GM18519 (cell line): ENCODE results near the gene RBM20.
"Not testable (repeated sequence)": the region's sequence is repeated elsewhere in the genome, so short reads cannot be mapped to it uniquely, and the experiment has no call there.

Source experiments
- ATAC-seq: cut with Tn5 transposase; IDR thresholded peaks from one replicate; pipeline ENCODE4 v1.9.1; 2021; ENCODE audit warnings: mild to moderate bottlenecking, moderate library complexity; ENCODE audit not compliant: unreplicated experiment, low FRiP score

RBM20 gene

DNA sequence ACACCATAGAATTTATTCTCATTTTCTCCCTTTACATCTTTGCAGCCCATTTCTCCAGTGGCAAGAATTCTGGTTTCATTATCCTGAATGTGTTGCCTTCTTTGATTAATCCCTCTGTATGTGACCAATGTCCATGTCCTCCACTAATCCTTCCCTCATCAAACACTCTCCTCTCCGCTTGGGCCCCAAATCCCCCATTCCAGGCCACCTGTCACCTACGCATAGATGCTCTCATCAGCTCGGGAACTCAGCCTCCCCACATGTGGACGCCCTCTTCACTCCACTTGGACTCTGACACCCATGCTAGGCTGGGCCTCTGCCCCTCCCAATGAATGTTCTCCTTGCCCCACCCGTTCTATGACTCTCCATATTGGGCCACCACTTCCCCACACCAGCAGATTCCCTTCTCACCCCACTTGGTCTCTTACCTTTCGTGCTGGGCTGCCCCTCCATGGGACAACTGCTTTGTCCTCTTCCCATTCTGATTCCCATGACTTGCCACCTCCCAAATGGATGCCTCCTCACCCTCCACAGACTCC lies 18.7 kb upstream of the RBM20 start:
- no peak for ATAC-seq

DNA sequence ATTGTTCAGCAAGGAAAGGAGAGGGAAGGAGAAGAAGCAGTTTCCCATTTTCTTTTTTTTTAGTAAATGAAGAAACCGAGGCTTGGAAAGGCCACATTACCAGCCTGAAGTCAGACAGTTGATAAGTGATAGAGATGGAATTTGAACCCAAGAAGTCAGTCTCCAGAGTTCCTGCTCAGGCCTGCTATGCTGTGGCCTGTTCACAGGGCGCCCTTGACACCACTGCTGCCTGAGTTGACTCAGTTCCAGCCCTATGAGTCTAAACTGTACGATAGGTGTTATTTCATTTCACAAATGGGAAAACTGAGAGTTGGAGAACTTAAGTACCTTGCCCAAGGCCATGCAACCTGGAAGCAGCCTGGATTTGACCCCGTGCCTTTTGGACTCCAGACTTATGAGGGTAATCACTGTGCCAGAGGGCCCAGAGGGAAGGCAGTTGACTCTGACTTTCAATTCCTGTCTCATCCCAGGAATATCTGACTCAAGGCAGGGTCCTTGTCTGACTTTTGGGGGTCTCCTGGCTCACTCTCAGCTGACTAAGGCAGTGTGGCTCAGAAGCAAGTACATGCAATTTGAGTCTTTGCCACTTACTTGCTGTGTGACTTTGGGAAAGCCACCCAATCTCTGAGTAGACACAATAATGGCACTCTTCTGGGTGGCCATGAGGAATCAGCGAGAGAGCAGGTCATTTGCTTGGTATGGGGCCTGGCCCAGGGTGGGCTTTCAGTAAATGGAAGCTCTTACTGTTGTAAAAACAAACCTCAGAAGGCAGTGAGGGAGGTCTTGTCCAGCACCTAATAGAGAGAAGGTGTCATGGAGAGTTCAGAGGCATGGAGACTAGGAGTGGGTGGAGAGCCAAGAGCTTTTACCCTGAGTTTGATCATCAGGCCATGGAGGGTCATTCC lies 17.9 kb upstream of the RBM20 start:
- no peak for ATAC-seq

DNA sequence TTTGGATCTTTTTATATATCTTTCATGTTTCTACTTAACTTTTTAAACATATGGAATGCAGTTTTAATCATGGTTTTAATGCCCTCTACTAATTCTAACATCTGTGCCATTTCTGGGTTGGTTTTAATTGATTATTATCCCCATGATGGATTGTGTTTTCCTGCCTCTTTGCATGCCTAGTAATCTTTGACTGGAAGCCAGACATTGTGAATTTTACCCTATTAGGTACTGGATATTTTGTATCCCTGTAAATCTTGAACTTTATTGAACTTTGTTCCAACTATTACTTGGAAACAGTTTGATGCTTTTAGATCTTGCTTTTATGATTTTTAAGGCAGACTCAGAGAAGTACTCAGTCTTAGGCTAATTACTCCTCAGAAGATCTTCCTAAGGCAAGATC lies 16.0 kb upstream of the RBM20 start:
- ATAC-seq = no peak

DNA sequence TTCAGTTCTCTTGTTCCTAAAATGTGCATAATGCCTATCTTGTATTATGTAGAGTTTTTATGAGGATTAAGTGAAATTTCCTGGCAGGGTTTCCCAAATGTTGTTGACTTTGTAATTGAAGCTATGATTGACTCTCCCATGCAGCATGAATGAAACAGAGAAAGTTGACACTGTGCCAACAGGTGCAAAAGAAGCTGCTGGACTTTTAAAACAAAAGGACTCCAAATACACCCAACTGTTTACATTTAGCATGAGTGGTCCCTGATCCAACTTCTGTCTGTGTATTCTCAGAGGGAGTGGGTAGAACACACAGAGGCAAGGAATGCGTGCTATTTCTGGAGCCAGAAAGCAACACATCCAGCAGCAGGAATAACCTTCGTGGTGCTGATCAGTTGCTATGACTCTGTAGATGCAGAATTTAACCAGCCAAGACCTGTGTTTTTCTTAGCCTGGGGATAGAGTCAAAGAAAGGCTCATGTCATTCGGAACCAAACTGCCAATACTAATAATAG lies 14.4 kb upstream of the RBM20 start:
- ATAC-seq = no peak

GRCh38 chr10:110631934-110632333 lies 12.2 kb upstream of the RBM20 start:
- no peak for ATAC-seq

GRCh38 chr10:110632591-110633215 lies 11.4 kb upstream of the RBM20 start:
- no peak for ATAC-seq

- ATAC-seq = no peak
These were observed 9.5 kb upstream of the RBM20 start for GRCh38 chr10:110634527-110635209.

DNA sequence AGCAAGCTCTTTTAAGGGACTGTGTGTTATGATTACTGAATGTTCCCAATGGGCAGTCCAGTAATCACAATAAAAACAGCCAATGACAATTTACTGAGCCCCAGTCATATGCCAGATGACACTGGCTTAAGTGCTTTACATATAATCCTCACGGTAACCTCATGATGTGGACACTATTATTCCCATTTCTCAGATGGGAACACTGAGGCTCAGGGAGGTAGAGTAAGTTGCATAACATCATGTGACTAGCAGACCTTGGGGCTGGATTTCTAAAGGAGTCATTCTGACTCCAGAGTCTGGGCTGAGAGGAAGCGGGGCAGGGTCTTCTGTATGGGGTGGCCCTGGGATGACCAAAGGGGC lies 7.6 kb upstream of the RBM20 start:
- ATAC-seq = no peak

DNA sequence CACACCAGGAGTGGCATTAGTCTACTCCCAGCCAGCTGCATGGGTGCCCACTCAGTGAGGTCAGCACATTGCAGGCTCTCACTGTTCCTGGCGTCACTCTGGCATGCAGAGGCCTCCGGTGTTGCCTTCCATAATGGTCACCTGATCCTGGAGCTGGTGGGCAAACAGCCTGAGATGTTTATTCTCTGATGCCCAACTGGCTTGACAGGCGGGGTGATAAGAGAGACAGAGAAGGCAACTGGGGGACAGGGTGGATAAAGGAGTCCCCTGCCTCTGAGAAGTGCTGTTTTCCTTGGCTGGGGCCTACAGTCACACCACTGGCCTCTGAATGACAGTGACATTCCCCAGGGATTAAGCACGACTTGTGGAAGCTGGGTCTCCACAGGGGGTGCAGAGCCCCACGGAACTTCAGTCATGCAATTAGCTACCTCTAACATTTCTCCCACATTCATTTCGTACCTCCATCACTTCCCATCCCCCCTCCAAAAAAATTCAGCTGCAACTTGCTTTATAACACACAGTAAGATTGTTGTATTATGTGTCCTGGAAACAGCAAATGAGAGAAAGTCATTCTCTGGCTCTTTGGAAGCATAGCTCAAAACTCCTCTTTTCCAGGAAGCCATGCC lies 7.1 kb upstream of the RBM20 start:
- ATAC-seq = no peak

GRCh38 chr10:110637558-110638053 lies 6.5 kb upstream of the RBM20 start:
- no peak for ATAC-seq

DNA sequence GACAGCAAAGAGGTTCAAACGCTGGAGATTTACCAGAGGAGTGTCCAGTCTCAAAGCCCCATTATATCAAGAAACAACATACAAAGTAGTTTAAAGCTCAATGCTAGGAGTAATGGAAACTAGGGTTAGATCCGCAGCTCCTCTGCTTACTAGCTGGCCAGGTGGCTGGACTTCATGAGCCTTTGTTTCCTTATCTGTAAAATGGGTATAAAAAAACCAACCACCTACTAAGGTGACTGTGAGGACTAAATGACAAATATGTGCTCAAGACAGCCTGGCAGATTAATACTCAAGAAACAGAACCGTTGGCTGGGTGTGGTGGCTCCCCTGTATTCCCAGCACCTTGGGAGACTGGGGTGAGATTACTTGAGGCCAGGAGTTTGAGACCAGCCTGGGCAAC lies 5.8 kb upstream of the RBM20 start:
- no peak for ATAC-seq

DNA sequence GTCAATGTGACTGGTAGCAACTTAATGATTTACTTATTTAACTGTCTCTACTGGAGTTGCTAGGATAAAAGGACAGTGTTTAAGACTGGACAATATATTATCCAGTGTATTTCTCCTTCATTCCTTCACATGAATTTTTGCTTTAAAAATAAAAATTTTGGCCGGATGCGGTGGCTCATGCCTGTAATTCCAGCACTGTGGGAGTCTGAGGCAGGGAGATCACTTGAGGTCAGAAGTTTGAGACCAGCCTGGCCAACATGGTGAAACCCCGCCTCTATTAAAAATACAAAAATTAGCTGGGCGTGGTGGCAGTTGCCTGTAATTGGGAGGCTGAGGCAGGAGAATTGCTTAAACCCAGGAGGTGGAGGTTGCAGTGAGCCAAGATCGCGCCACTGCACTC lies 5.1 kb upstream of the RBM20 start:
- not testable (repeated sequence) for ATAC-seq

DNA sequence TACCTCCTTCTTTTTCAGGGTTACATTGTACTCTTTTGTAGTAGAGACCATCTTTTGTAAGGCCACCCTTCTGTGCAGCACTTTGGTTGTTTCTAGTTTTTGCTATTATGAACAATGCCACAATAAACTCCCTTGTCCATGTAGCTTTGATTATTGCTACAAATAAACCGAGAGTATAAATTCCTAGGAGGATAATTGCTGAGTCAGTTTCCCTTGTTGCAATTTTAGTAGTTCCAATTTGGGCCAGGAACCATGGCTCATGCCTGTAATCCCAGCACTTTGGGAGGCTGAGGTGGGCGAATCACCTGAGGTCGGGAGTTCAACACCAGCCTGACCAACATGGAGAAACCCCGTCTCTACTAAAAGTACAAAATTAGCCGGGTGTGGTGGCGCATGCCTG lies 4.3 kb upstream of the RBM20 start:
- not testable (repeated sequence) for ATAC-seq

GRCh38 chr10:110641256-110641655 lies 2.9 kb upstream of the RBM20 start:
- ATAC-seq = peak; percentile 52

GRCh38 chr10:110642204-110643034 lies 1.7 kb upstream of the RBM20 start:
- ATAC-seq = no peak

DNA sequence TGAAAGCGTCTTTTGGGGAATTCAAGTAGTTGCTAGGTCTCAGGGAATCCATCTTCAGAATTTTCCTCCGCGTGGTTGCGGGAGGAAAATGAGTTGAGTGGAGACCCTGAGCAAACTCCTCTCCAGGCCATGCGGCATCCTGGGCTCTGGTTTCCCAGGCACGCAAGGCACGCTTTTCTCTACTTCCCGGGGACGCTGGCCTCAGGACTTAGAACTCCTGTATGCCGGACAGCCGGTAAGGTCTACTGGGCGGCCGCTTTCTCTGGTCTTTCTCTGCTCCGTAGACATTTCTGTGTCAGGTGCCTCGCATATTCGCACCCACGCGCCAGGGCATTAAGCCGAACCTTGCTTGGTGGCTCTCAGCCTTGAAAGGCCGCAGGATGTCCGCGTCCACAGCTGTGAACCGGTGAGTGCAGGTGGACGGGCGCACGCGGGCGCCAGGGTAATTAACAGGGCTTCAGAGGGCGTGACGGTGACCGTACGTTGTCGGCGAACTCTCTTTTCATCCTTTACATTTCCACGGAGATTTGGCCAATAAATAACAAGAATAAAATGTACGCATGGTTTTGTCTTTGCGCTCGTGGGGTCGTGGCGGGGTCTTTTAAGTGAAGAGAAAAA lies 992 bp upstream of the RBM20 start:
- no peak for ATAC-seq

- ATAC-seq = no peak
These were observed 694 bp downstream of the RBM20 start for GRCh38 chr10:110644598-110645462.
